ENCODE results near the gene C9orf57.

Gene C9orf57

DNA sequence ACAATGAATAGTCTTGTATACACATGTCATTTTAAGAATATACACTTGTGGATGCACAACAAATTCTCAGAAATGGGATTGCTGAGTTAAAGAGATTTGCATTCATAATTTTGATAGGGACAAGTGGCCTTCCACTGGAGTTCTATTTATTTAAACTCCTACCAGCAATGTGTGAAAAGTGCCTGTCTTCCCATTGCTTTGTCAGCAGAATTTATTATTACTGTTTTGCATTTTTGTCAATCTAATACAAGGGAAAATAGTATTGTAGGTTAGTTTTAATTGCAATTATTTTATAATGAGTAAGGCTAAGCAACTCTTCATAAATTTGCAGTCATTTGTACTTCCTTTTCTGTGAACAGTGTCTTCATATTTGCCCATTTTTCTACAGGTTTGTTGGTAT, 55.0 kb downstream of the C9orf57 start:
- Mint-ChIP-seq H3K27ac (no peak overlapping the region), H3K27me3 (ENCODE audit: low read depth) (no peaks in the 10 kb centered on the region), H3K4me3 (no peak overlapping the region), H3K36me3 (ENCODE audit: low read depth) (no peaks in the 10 kb centered on the region), H3K9me3 (no peaks in the 10 kb centered on the region), H3K4me1 (ENCODE audit: low read depth) (no peaks in the 10 kb centered on the region)
- DNase-seq (ENCODE audit: low spot score) = no peak
